ENCODE results near the gene CHRNB4.
"Not testable (repeated sequence)": the region's sequence is repeated elsewhere in the genome, so short reads cannot be mapped to it uniquely, and the experiment has no call there.

Gene CHRNB4

DNA sequence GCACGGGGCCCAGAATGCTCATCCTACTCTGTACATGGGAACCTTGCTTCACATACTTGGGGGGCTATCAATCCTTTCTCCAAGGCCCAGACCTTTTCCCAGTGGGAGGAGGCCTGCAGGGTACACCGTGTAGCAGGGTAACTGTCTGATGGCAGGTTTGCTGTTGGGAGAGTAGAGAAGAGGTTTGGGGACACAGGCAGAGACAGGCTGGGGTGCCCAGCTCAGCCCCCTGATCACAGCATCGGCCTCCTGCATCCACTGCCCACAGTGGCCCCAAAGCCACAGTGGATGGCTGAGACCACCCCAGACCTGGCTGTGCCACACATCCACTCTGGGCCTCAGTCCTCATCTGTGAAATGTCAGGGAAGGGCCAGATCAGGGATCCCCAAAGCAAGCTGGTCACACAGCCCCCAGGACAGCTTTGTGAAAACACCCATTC, 25.8 kb downstream of the CHRNB4 start:
- no peak for DNase-seq

DNA sequence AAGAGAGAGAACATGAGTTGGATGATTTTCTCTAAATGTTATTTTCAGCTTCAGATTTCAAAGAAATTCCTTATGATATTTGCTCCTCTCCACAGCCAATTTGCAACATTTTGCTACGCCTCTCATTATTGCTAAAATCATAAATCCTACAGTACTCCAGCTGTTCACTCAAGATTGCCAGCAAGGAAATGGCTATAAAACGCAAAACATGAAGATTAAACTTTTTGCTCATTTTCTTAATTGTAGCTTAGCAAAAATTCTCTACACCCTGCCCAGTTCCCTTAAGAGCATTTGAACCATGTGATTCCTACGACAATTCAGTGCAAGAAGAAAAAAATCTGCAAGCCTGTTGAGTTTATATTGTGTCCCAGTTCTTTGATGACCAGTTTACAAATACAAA, 27.0 kb downstream of the CHRNB4 start:
- DNase-seq = no peak

DNA sequence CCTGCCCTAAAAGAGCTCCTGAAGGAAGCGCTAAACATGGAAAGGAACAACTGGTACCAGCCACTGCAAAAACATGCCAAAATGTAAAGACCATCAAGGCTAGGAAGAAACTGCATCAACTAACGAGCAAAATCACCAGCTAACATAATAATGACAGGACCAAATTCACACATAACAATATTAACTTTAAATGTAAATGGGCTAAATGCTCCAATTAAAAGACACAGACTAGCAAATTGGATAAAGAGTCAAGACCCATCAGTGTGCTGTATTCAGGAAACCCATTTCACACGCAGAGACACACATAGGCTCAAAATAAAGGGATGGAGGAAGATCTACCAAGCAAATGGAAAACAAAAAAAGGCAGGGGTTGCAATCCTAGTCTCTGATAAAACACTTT, 31.5 kb downstream of the CHRNB4 start:
- not testable (repeated sequence) for DNase-seq

DNA sequence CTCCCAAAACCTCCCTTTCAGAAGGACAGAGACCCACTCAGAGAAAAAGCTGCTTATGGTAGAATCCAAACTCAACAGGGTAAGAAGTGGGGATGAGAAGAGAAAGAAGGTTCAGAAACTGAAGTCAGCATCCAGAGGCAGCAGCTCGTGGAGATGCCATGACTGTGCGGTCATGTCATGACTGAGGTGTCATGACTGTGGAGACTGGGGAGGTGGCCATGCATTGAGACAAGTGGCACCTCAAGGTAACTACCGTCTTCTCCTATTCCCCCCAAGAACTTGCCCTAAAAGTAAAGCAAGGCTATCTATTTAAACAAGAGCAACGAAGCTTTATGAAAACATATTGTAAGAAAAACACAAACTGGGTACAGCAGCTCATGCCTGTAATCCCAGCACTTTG, 35.3 kb downstream of the CHRNB4 start:
- DNase-seq = no peak

DNA sequence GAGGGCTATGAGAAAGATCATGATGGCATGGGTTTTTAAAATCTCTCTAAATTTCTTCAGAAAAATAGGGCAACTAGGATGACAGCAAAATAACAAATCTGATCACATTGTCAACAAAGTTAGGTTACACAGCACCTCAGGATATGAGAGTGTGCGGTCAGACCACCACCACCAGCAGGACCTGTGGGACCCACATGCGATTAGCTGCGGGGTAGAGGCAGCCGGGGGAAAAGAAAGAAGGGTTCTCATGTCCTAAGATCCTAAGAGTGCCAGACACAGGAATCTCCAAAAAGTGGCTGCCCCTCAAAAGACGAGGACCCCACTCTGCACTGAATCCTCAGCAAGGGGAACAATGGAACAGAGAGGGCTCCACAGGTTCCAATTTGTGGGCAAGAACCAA, 35.8 kb downstream of the CHRNB4 start:
- no peak for DNase-seq

DNA sequence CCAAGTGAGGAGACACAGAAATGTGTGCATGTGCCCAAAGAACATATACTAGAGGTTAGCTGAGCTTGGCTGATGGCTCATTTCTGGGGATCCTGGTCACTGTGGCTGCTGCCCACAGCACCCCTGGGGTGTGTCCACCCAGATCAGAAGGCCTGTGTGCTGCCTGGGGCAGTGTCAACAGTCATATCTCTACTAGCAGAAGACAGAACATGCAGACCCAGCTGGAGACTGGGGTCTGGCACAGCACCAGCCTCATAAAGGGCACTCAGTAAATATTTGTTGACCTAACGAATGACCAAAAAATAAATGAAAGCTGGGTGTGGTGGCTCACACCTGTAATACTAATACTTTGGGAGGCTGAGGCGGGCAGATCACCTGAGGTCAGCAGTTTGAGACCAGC, 36.6 kb downstream of the CHRNB4 start:
- DNase-seq = no peak

DNA sequence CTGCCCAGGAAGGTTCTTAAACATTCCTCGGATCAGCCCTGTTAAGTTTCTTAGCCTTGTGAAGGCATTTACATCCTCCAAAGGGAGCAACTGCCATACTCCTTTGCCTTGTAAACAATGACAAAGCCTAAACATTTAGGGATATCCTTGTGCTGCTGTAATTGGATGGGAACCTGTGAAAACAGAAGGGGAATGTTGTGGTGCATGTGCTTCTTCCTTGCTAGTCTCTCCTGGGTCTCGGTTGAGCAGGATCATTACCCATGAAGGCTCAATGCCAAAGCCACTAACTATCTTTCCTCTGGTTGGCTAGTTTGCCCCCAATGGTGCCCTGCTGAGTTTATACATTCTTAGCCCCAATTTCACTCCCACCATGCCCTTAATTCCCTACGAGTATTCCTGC, 37.5 kb downstream of the CHRNB4 start:
- no peak for DNase-seq

DNA sequence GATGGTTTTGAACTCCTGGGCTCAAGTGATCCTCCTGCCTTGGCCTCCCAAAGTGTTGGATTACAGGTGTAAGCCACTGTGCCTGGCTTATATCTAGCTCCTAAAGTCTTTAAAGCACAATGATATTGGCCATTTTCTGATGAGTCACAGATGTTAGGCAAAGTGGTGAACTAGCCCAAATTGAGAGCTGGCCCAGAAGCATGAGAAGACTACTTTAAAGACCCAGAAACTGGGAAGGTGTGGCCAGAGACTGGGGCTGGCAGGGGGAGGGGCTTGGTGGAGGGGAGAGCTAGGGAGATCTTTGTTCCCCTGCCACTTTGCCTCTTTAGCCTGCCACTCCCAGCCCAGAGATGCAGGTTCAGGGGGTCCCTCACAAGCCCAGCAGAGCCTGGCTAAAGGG, 41.8 kb downstream of the CHRNB4 start:
- DNase-seq = no peak

DNA sequence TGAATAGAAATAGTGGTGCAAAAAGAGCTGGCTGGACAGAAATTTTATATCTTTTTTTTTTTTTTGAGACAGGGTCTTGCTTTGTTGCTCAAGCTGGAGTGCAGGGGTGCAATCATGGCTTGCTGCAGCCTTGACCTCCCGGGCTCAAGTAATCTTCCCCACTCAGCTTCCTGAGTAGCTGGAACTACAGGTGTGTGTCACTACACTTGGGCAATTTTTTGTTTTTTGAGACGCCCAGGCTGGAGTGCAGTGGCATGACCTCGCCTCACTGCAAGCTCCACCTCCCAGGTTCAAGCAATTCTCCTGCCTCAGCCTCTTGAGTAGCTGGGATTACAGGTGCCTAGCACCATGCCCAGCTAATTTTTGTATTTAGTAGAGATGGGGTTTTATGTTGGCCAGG, 42.7 kb downstream of the CHRNB4 start:
- no peak for DNase-seq

DNA sequence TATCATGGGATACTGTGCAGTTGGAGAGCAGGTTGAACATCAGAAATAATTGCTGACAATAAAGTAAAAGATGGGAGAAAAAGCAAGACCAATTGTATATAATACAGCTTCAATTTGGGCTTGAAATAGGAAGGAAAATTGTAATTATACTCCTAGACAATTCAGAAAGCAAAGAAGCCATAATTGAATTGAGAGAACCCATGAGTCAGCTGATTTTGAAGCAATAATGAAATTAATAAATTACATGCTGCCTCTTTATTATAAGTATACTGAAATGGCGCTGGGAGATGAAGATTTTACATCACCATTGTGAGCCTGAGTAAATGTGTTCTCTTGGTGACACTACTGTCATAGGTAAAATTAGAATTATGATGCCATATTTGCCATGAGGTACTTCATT, 43.4 kb downstream of the CHRNB4 start:
- no peak for DNase-seq

DNA sequence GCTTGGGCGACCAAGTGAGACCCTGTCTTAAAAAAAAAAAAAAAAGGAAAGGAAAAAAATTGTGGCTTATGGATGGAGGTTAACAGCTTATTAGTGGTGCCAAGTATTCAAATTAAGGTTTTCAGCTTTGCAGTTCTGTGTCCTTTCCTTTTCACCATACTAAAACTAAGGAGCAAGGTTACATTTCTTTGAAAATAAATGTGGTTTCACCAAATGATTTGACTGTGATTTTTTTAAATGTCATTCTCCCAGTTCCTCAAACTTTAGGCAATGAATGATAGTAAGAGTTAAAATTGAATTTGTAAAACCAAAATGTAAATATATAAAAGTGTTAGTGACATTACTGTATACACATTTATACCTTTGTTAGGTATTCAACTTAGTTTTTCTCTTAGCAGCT, 66.1 kb downstream of the CHRNB4 start:
- no peak for DNase-seq

Measured in CD4-positive, alpha-beta T cell treated with Interleukin-4 for 4 hours (primary cell).